ENCODE data around the gene NEB. TPM values are rescaled to one million over a fixed set of nuclear protein-coding genes. Genes with fewer than 3 reads are reported as not detected.

The NEB gene
- total and polyA plus RNA-seq, 2 of the 4 experiments (the other 2 are of a cell fraction): under 0.01 TPM; not detected in 1

- DNase-seq: no peak
- Histone ChIP-seq H3K18ac (ENCODE audit: low read depth, low read length) (no peak overlapping the region), H2BK120ac (ENCODE audit: low read depth, low read length) (no peak overlapping the region), H3K36me3 (ENCODE audit: control insufficient read depth, insufficient read depth, low read length) (no peaks in the 10 kb centered on the region), H3K4me1 (ENCODE audit: control insufficient read depth, insufficient read depth, low read length) (no peaks in the 10 kb centered on the region), H3K9ac (ENCODE audit: low read depth, low read length) (no peak overlapping the region), H3K4me2 (ENCODE audit: low read depth, low read length) (no peak overlapping the region), H2BK15ac (ENCODE audit: low read depth, low read length) (no peak overlapping the region), H3K4me3 (ENCODE audit: insufficient read depth, low read depth, low read length) (no peak overlapping the region), H4K8ac (ENCODE audit: low read depth in 2 of 2, low read length in 2 of 2) (no peak overlapping the region), H2BK5ac (ENCODE audit: low read depth, low read length, poor library complexity, severe bottlenecking) (no peak overlapping the region), H3K4ac (ENCODE audit: low read depth, low read length) (no peak overlapping the region), H4K20me1 (ENCODE audit: insufficient read depth, low read length) (no peaks in the 10 kb centered on the region), H3K79me1 (ENCODE audit: low read depth in 1 of 2, low read length in 2 of 2) (no peaks in the 10 kb centered on the region), H3K9me3 (ENCODE audit: control insufficient read depth, insufficient read depth, low read length) (no peaks in the 10 kb centered on the region), H2AK5ac (ENCODE audit: low read depth, low read length) (no peak overlapping the region), H4K91ac (ENCODE audit: insufficient read depth, low read depth, low read length) (no peak overlapping the region), H3K23ac (ENCODE audit: low read depth, low read length) (no peak overlapping the region), H2AK9ac (replicated peaks; ENCODE audit: low read depth, low read length, poor library complexity) (no peak overlapping the region), H3K9me1 (ENCODE audit: insufficient read depth, low read length) (no peaks in the 10 kb centered on the region), H3K27ac (ENCODE audit: insufficient read depth, low read length) (no peak overlapping the region), H2BK20ac (ENCODE audit: low read depth, low read length) (no peak overlapping the region), H3K27me3 (ENCODE audit: control insufficient read depth, insufficient read depth, low read length) (no peaks in the 10 kb centered on the region; the same call in 1 of the 2 replicates), H3K14ac (replicated peaks; ENCODE audit: low read depth, low read length) (no peak overlapping the region), H3K56ac (ENCODE audit: extremely low read depth, insufficient read depth, low read length) (no peak overlapping the region), H4K5ac (ENCODE audit: low read depth, low read length) (no peak overlapping the region), H2AFZ (replicated peaks; ENCODE audit: low read length, poor library complexity) (no peak overlapping the region)
- ChIA-PET POLR2A (ENCODE audit: unreplicated experiment) (no interaction called here), CTCF (no interaction called here)
- WGBS, 2 experiments (ENCODE audit: extremely low coverage in 2 of 2, insufficient read length in 1 of 2): no CpG with 5 or more reads among the region's 3 CpGs
- no peak for ATAC-seq (ENCODE audit: low read depth)
- in situ Hi-C loops (cut with MboI; ENCODE audit: low sequenced_read_pairs): no loop called here
- dilution Hi-C loops (cut with HindIII; ENCODE audit: low sequenced_read_pairs, unreplicated experiment): no loop called here
- intact Hi-C loops (cut with micrococcal nuclease): no loop called here
- BruUV-seq (replicated peaks): no TSS peak
- TF ChIP-seq POLR2A (IDR thresholded peaks at IDR 0.05; ENCODE audit: low read depth, low read length) (no peak), BHLHE40 (IDR thresholded peaks at IDR 0.05; ENCODE audit: low read depth, low read length) (no peak), RFX5 (IDR thresholded peaks at IDR 0.05; ENCODE audit: low read depth, low read length) (no peak), NFE2L2 (IDR thresholded peaks at IDR 0.05; ENCODE audit: low read depth, low read length) (no peak), CEBPB (IDR thresholded peaks at IDR 0.05; ENCODE audit: low read depth, low read length) (no peak), RCOR1 (IDR thresholded peaks at IDR 0.05; ENCODE audit: insufficient replicate concordance, low read length) (no peak), MXI1 (IDR thresholded peaks at IDR 0.05; ENCODE audit: borderline replicate concordance, low read depth, low read length) (no peak), CHD1 (IDR thresholded peaks at IDR 0.05; ENCODE audit: low read depth, low read length) (no peak), MAFK (IDR thresholded peaks at IDR 0.05; ENCODE audit: low read depth, low read length) (no peak), ELK1 (IDR thresholded peaks at IDR 0.05; ENCODE audit: borderline replicate concordance, low read depth, low read length) (no peak), FOS (IDR thresholded peaks at IDR 0.05; ENCODE audit: low read depth, low read length) (no peak), RAD21 (IDR thresholded peaks at IDR 0.05; ENCODE audit: low read length) (no peak), MAZ (IDR thresholded peaks at IDR 0.05; ENCODE audit: borderline replicate concordance, low read depth, low read length) (no peak), SMC3 (IDR thresholded peaks at IDR 0.05; ENCODE audit: low read depth, low read length) (no peak)
- TF ChIP-seq, protein P1, sequence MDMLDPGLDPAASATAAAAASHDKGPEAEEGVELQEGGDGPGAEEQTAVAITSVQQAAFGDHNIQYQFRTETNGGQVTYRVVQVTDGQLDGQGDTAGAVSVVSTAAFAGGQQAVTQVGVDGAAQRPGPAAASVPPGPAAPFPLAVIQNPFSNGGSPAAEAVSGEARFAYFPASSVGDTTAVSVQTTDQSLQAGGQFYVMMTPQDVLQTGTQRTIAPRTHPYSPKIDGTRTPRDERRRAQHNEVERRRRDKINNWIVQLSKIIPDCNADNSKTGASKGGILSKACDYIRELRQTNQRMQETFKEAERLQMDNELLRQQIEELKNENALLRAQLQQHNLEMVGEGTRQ (IDR thresholded peaks at IDR 0.05; ENCODE audit: low read depth, low read length): no peak
- TF ChIP-seq, protein P2, sequence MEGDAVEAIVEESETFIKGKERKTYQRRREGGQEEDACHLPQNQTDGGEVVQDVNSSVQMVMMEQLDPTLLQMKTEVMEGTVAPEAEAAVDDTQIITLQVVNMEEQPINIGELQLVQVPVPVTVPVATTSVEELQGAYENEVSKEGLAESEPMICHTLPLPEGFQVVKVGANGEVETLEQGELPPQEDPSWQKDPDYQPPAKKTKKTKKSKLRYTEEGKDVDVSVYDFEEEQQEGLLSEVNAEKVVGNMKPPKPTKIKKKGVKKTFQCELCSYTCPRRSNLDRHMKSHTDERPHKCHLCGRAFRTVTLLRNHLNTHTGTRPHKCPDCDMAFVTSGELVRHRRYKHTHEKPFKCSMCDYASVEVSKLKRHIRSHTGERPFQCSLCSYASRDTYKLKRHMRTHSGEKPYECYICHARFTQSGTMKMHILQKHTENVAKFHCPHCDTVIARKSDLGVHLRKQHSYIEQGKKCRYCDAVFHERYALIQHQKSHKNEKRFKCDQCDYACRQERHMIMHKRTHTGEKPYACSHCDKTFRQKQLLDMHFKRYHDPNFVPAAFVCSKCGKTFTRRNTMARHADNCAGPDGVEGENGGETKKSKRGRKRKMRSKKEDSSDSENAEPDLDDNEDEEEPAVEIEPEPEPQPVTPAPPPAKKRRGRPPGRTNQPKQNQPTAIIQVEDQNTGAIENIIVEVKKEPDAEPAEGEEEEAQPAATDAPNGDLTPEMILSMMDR (conservative IDR thresholded peaks at IDR 0.05; ENCODE audit: low read depth, low read length): no peak
Measured at GRCh38 chr2:151728804-151729414, 5.4 kb downstream of the NEB start.

All from IMR-90 (cell line).